Measurements from ENCODE around the gene PCSK4.

- TF ChIP-seq CTCF (IDR thresholded peaks at IDR 0.05) (no peak), POLR2A (IDR thresholded peaks at IDR 0.05) (no peak)
Observed at GRCh38 chr19:1509602-1510441, 19.7 kb upstream of the PCSK4 start.

Measured in tibial nerve (tissue), 3 donors.